GM12801 (cell line): ENCODE data around the gene PDE3A.

Experiments
- TF ChIP-seq, protein P1 (sequence below): IDR thresholded peaks from one replicate; pipeline ENCODE4 v1.5.1; 2011; ENCODE audit warnings: control low read depth; ENCODE audit not compliant: insufficient read length; ENCODE audit errors: extremely low read depth

Gene PDE3A

GRCh38 chr12:20513189-20513588 is 144.9 kb downstream of the PDE3A start:
- TF ChIP-seq, protein P1, sequence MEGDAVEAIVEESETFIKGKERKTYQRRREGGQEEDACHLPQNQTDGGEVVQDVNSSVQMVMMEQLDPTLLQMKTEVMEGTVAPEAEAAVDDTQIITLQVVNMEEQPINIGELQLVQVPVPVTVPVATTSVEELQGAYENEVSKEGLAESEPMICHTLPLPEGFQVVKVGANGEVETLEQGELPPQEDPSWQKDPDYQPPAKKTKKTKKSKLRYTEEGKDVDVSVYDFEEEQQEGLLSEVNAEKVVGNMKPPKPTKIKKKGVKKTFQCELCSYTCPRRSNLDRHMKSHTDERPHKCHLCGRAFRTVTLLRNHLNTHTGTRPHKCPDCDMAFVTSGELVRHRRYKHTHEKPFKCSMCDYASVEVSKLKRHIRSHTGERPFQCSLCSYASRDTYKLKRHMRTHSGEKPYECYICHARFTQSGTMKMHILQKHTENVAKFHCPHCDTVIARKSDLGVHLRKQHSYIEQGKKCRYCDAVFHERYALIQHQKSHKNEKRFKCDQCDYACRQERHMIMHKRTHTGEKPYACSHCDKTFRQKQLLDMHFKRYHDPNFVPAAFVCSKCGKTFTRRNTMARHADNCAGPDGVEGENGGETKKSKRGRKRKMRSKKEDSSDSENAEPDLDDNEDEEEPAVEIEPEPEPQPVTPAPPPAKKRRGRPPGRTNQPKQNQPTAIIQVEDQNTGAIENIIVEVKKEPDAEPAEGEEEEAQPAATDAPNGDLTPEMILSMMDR, result no peak

DNA sequence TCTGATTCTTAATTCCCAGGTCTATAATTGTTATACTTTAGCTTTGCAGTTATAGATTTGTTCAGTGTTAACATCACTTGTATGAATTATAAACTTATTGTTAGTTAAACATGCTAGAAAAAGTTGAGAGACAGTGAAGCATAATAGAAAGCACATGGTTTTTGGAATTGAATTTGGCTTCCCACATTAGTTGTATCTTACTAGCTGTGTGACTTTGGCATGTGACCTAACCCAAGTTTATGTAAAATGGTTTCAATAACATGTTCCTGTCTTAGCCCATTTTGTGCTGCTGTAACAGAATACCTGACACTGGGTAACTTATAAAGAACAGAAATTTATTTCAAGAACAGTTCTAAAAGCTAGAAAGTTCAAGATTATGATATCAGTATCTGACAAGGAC is 146.3 kb downstream of the PDE3A start:
- TF ChIP-seq, protein P1, result no peak

GRCh38 chr12:20520532-20520931 is 152.2 kb downstream of the PDE3A start:
- TF ChIP-seq, protein P1, result no peak

GRCh38 chr12:20523658-20524057 is 155.3 kb downstream of the PDE3A start:
- TF ChIP-seq, protein P1, result no peak

DNA sequence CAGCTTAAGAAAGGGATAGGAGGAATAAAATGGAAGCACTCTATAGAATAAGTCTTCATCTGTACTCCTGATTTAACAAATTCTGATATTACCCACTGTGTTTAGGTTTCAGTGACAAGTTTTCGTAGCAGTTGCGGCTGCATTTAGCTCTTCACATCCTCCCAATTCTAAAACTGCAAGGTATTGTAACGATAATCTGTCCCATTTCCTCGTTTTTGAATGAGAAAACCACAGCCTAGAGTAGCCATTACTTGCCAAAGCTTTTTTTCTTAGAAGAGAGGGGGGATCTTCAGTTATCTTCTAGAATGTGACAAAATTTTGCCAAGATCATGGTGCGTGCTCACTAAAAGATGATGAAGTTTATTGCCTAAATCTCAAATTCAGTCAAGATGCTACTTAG is 155.8 kb downstream of the PDE3A start:
- TF ChIP-seq, protein P1, result no peak

DNA sequence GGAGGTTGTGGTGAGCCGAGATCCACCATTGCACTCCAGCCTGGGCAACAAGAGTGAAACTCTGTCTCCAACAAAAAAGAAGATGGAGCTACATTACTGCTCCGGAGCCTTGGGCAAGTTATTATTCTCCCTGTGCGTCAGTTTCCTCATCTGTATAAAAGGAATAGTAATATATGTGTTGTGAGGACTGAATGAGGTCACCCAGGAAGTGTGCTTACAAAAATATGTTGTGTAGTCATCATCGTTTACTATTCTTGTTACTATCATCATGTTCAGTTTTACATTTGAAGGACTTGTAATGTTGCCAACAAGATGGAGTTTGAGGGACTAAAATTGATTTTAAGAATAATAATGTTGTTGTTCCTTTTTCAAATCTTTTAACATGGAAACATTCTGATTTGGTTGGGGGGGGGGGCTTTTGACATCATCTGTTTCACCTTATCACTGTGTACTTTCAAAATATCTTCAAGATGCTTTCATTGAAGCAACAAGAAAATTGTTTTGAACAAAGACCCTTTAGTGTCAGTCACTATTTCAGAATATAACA is 156.8 kb downstream of the PDE3A start:
- TF ChIP-seq, protein P1, result no peak

DNA sequence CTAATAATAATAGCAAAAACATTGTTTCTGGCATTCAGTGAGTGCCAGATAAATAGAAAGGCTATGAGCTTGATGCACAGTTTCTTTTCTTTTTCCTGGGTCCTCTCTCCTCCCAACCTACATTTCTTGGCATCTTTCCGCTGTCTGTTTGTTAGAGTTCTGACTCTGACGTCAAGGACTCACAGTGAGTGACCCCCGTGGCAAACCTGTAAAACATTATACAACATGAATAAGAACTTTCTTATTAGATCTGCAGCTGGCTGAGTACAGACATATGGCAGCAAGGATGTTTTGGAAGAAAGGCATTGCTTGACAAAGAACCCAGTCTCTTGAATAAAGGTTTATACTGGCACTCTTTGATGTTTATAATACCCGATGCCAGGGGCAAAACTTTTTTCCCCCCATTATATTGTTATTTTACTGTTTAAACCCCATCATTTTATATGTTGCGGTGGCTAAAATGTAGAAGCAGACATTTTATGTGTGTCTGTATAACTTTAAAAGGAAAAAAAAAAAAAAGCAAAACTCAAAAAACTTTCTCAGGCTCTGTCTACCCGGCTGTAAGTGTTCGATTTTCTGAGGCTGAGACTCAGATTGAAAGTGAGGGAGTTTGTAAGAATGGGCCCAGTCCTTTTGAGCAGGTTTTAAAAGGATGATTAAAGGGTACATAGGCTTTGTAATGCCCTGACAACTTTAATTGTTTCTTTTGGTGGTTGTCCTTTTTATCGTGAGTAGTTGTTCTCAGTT is 159.3 kb downstream of the PDE3A start:
- TF ChIP-seq, protein P1, result no peak
